ENCODE results near the gene KCNMA1.

DNA sequence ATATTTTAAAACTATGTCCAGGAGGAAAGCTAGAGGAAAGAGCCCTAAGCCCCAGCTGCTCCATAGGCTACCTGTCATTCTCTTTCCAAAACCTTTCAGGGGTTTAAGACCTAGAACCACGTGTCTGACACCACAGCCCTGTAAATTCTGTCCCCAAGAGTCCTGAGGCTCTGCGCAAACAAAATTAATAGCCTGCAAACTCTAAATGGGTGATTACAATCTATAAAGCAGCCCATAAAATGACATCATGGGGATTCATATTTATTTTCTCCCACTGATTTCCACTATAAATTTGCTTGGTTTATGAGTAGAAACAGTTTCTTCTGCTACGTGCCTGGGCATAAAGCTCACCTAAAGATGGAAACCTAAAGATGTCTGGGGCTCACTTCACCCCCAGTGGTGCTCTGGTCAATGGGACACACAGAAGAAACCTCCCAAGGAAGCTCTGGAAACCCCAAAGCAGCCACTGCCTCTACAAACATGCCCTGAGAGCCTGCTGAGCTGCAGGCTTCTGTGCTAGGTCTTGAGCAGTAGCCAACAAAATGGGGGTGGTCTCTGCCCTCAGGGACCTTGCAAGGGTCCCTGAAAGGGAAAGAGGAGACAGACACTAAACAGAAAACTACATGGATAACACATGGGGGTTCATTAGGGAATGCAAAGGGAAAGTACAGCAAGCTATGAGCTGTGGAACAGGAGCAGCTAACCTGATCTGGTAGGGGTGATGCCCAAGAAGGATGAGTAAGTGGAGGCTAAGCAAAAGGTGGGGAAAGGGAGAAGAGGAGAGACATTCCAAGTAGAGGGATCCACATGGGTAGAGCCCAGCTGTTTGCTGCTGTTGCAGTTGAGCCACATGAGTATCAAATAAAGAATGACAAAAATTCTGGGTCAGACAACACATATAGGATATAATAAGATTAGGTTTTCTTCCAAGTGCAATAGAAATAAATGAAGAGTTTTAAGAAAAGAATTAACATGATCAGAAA lies 331.7 kb downstream of the KCNMA1 start:
- no peak for TF ChIP-seq POLR2A (IDR thresholded peaks at IDR 0.05)
- TF ChIP-seq, protein P1, sequence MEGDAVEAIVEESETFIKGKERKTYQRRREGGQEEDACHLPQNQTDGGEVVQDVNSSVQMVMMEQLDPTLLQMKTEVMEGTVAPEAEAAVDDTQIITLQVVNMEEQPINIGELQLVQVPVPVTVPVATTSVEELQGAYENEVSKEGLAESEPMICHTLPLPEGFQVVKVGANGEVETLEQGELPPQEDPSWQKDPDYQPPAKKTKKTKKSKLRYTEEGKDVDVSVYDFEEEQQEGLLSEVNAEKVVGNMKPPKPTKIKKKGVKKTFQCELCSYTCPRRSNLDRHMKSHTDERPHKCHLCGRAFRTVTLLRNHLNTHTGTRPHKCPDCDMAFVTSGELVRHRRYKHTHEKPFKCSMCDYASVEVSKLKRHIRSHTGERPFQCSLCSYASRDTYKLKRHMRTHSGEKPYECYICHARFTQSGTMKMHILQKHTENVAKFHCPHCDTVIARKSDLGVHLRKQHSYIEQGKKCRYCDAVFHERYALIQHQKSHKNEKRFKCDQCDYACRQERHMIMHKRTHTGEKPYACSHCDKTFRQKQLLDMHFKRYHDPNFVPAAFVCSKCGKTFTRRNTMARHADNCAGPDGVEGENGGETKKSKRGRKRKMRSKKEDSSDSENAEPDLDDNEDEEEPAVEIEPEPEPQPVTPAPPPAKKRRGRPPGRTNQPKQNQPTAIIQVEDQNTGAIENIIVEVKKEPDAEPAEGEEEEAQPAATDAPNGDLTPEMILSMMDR (IDR thresholded peaks at IDR 0.05): no peak
